Measurements from ENCODE around the gene OR10P1. TPM values are rescaled to one million over a fixed set of nuclear protein-coding genes. Genes with fewer than 3 reads are reported as not detected.

OR10P1 gene
- total RNA-seq, 1 donor from 2014 or later: not detected

DNA sequence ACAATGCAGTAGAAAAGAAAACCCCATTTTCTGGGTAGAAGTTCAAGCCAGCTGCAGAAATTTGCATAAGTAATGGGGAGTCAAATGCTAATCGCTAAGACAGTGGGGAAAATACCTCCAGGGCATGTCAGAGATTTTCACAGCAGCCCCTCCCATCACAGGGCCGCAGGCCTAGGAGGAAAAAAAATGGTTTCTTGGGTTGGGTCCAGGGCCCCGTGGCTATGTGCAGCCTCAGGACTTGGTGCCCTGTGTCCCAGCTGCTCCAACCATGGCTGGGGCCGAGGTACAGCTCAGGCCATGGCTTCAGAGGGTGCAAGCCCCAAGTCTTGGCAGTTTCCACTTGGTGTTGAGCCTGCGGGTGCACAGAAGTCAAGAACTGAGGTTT, 14.6 kb downstream of the OR10P1 start:
- H3K4me3 ChIP-seq (ENCODE audit: low read depth, low read length): no peak overlapping the region
- TF ChIP-seq, protein P1, sequence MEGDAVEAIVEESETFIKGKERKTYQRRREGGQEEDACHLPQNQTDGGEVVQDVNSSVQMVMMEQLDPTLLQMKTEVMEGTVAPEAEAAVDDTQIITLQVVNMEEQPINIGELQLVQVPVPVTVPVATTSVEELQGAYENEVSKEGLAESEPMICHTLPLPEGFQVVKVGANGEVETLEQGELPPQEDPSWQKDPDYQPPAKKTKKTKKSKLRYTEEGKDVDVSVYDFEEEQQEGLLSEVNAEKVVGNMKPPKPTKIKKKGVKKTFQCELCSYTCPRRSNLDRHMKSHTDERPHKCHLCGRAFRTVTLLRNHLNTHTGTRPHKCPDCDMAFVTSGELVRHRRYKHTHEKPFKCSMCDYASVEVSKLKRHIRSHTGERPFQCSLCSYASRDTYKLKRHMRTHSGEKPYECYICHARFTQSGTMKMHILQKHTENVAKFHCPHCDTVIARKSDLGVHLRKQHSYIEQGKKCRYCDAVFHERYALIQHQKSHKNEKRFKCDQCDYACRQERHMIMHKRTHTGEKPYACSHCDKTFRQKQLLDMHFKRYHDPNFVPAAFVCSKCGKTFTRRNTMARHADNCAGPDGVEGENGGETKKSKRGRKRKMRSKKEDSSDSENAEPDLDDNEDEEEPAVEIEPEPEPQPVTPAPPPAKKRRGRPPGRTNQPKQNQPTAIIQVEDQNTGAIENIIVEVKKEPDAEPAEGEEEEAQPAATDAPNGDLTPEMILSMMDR (conservative IDR thresholded peaks at IDR 0.05; ENCODE audit: low read depth, low read length): no peak

DNA sequence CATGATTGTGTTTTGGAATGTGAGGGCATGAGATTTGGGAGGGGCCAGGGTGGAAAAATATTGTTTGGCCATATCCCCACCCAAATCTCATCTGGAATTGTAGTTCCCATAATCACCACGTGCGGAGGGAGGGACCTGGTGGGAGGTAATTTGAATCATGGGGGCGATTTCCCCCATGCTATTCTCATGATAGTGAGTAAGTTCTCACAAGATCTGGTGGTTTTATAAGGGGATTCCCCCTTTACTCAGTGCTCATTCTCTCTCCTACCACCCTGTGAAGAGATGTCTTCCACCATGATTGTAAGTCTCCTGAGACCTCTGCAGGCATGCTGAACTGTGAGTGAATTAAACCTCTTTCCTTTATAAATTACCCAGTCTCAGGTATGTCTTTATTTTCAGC, 15.7 kb downstream of the OR10P1 start:
- DNase-seq (ENCODE audit: low read depth): no peak
- TF ChIP-seq, protein P1 (conservative IDR thresholded peaks at IDR 0.05; ENCODE audit: low read depth, low read length): no peak
- H3K4me3 ChIP-seq (ENCODE audit: low read depth, low read length): no peak overlapping the region

More for the DNA sequence above, 14.6 kb downstream of the OR10P1 start:
- no peak for DNase-seq (ENCODE audit: low read depth)

DNA sequence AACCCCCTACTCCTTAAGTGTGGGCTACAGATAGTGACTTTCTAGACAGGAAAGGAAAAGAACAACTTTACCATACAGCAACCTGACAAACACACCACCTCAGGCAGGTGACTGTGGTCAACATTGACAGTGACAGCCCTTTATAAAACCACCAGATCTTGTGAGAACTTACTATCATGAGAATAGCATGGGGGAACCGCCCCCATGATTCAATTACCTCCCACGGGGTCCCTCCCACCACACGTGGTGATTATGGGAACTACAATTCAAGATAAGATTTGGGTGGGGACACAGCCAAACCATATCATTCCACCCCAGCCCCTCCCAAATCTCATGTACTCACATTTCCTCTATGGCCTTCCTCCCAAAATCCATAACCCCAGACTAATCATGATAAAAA, 16.3 kb downstream of the OR10P1 start:
- no peak overlapping the region for H3K4me3 ChIP-seq (ENCODE audit: low read depth, low read length)
- TF ChIP-seq, protein P1 (conservative IDR thresholded peaks at IDR 0.05; ENCODE audit: low read depth, low read length): no peak
- no peak for DNase-seq (ENCODE audit: low read depth)

DNA sequence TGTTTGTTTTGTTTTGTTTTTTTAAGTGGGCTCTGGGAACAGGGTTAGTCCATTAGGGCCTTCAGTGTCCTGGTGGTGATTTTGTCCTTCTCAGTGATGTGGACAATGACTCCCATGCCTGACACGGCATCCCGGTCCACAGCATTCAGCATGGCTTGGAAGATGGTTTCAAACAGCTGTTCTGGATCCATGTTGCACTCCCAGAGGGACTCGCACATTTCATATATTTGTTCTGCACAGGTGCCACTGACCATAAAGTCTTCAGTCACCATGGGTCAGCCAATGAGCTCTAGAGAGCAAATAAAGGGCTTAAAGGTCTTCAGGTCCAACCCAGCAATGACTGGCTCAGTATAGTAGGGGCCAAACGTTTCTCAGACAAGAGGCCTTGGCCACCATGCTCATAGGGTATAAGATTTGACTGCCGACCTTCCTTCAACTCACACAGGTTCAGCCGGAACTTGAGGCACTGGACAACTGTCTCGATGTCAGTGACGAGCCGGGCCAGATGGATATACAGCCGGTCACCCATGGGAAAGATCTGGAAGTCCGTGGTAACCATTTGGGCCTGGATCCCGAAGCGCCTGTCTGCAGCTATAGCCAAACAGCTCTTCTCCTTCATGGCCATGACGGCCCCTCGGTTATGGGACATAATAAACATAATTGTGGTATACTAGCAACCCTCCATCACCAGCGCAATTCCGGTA, 18.0 kb downstream of the OR10P1 start:
- no peak for DNase-seq (ENCODE audit: low read depth)
- TF ChIP-seq, protein P1 (conservative IDR thresholded peaks at IDR 0.05; ENCODE audit: low read depth, low read length): no peak
- no peak overlapping the region for H3K4me3 ChIP-seq (ENCODE audit: low read depth, low read length)

DNA sequence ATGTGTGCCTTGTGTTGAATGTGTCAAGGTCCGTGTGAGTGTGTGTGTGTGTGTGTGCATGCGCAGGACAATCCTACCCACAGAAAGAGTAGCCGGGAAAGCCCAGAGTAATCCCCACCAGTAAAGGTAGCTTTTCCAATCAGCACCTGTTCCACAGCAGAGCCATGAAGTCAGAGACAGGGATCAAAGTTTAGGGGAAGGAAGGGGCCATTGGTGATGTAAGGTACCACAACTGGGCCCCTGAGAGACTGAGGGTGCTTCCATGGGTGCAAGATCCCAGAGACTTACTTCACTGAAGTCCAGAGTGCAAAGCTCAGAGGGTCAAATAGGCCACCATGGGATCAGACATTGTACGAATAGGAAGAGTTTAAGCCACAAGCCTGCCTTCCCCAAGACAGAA, 20.5 kb downstream of the OR10P1 start:
- TF ChIP-seq, protein P1 (conservative IDR thresholded peaks at IDR 0.05; ENCODE audit: low read depth, low read length): no peak
- no peak for DNase-seq (ENCODE audit: low read depth)
- H3K4me3 ChIP-seq (ENCODE audit: low read depth, low read length): no peak overlapping the region

DNA sequence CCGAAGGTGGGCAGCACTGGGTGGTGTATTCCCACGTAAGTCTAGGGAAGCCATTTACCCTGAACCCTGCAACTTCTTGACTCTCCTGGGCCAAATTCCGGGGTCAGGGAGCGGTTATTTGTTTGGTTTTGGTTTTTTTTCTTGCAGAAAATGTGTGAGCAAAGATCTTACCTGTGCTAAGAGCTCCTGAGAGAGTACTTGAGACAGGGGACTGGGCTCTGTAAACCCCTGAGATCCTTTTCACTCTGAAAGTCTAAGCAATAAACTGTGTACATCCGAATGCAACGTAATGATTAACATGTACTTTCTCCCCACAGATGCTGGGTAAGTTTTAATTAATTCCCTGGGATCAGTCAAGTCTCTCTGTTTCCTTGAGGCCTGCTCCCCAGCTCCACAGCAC, 21.5 kb downstream of the OR10P1 start:
- DNase-seq (ENCODE audit: low read depth): no peak
- no peak overlapping the region for H3K4me3 ChIP-seq (ENCODE audit: low read depth, low read length)
- TF ChIP-seq, protein P1 (conservative IDR thresholded peaks at IDR 0.05; ENCODE audit: low read depth, low read length): no peak
